HG03039 (cell line): ENCODE results near the gene C5.

Source experiments
- ATAC-seq: cut with Tn5 transposase; IDR thresholded peaks from one replicate; pipeline ENCODE4 v1.9.1; 2021; ENCODE audit warnings: mild to moderate bottlenecking, moderate library complexity; ENCODE audit not compliant: unreplicated experiment

C5 gene

GRCh38 chr9:120944434-120944843 is 105.6 kb downstream of the C5 start:
- ATAC-seq = no peak

GRCh38 chr9:120942186-120943001 is 107.7 kb downstream of the C5 start:
- ATAC-seq = no peak

- ATAC-seq = no peak
Measured at GRCh38 chr9:120941046-120941770, 108.9 kb downstream of the C5 start.

GRCh38 chr9:120940573-120940972 is 109.5 kb downstream of the C5 start:
- no peak for ATAC-seq

GRCh38 chr9:120938851-120939250 is 111.2 kb downstream of the C5 start:
- no peak for ATAC-seq

GRCh38 chr9:120937596-120937995 is 112.5 kb downstream of the C5 start:
- ATAC-seq = no peak

GRCh38 chr9:120937127-120937526 is 112.9 kb downstream of the C5 start:
- ATAC-seq = no peak

- no peak for ATAC-seq
Measured at GRCh38 chr9:120936764-120937122, 113.3 kb downstream of the C5 start.

GRCh38 chr9:120936011-120936763 is 113.9 kb downstream of the C5 start:
- ATAC-seq = peak; percentile 36

- ATAC-seq = no peak
Measured at GRCh38 chr9:120935383-120935857, 114.7 kb downstream of the C5 start.

GRCh38 chr9:120934281-120934680 is 115.8 kb downstream of the C5 start:
- no peak for ATAC-seq

GRCh38 chr9:120933310-120934055 is 116.6 kb downstream of the C5 start:
- no peak for ATAC-seq

- no peak for ATAC-seq
Measured at GRCh38 chr9:120932086-120932823, 117.8 kb downstream of the C5 start.

GRCh38 chr9:120931231-120932085 is 118.6 kb downstream of the C5 start:
- peak; percentile 45 for ATAC-seq

GRCh38 chr9:120929229-120929791 is 120.8 kb downstream of the C5 start:
- no peak for ATAC-seq

GRCh38 chr9:120928483-120929228 is 121.4 kb downstream of the C5 start:
- ATAC-seq = peak; percentile 22

GRCh38 chr9:120928015-120928482 is 122.0 kb downstream of the C5 start:
- ATAC-seq = no peak
